Activated CD8-positive, alpha-beta memory T cell treated with anti-CD3 and anti-CD28 coated beads, Interleukin-2, amount 10 ng/mL, durations not matched to agents 7 days and 5 days (primary cell): ENCODE data around the gene HERPUD1. TPM values are rescaled to one million over a fixed set of nuclear protein-coding genes. Genes with fewer than 3 reads are reported as not detected.
A peak's percentile ranks its signal among the peaks of the same experiment; 100 is the strongest.
"Not testable (repeated sequence)": the region's sequence is repeated elsewhere in the genome, so short reads cannot be mapped to it uniquely, and the experiment has no call there.

Experiments
- ATAC-seq: fragments of 150-1000 bp; cut with Tn5 transposase; one replicate; pipeline ENCODE4 v1.10.0; 2021; ENCODE audit warnings: moderate library complexity
- CTCF ChIA-PET: fragments of 350-600 bp; sonication (Branson Sonifier 250); formaldehyde crosslinking; loops from one replicate; lab custom pipeline; 2021; ENCODE audit warnings: antibody characterized with exemption; lab: Charles Lee
- DNase-seq: peaks from one replicate; pipeline ENCODE4 v3.0.0-alpha.2; 2020
- H3K27ac Mint-ChIP-seq: one replicate; pipeline ENCODE4 v1.8.0; 2021; ENCODE audit warnings: mild to moderate bottlenecking, mixed read lengths
- H3K27me3 Mint-ChIP-seq: one replicate; pipeline ENCODE4 v1.8.0; 2021; ENCODE audit warnings: mixed read lengths
- H3K36me3 Mint-ChIP-seq: one replicate; pipeline ENCODE4 v1.8.0; 2021; ENCODE audit warnings: mild to moderate bottlenecking, mixed read lengths
- H3K4me1 Mint-ChIP-seq: one replicate; pipeline ENCODE4 v1.8.0; 2021; ENCODE audit warnings: mixed read lengths
- H3K4me3 Mint-ChIP-seq: one replicate; pipeline ENCODE4 v1.8.0; 2021; ENCODE audit warnings: mild to moderate bottlenecking, moderate library complexity, mixed read lengths
- H3K9me3 Mint-ChIP-seq: one replicate; pipeline ENCODE4 v1.8.0; 2022; ENCODE audit warnings: low read depth, mixed read lengths
- total RNA-seq, 2 experiments: library from RNA; stranded (reverse); gene quantifications; one replicate each; pipeline ENCODE4 v1.2.3, GENCODE V29; 2021

The HERPUD1 gene
- total RNA-seq, 2 experiments from 2014 or later: 127 to 149 TPM

GRCh38 chr16:56973294-56973689 lies 41.4 kb downstream of the HERPUD1 start:
- Mint-ChIP-seq H3K27me3 (no peaks in the 10 kb centered on the region), H3K4me1 (peaks cover 11% of the 10 kb centered on the region), H3K4me3 (no peak overlapping the region), H3K27ac (no peak overlapping the region), H3K9me3 (no peaks in the 10 kb centered on the region), H3K36me3 (no peaks in the 10 kb centered on the region)
- CTCF ChIA-PET: interaction anchor here (0.9 to 6.3 kb wide), 4 partner anchors 8 to 20 kb away, joined by 3 to 59 read pairs (median 4); no protein-coding TSS in a partner anchor
- no peak for ATAC-seq
- no peak for DNase-seq

- not testable (repeated sequence) for H3K9me3 Mint-ChIP-seq, ATAC-seq, H3K27ac Mint-ChIP-seq, H3K36me3 Mint-ChIP-seq, H3K27me3 Mint-ChIP-seq, H3K4me3 Mint-ChIP-seq, DNase-seq
- CTCF ChIA-PET: interaction anchor here (1.1 to 6.3 kb wide), 2 partner anchors 9 kb away, joined by 3 to 59 read pairs; no protein-coding TSS in a partner anchor
- peaks cover 11% of the 10 kb centered on the region for H3K4me1 Mint-ChIP-seq
Observed at GRCh38 chr16:56973899-56974298, 42.0 kb downstream of the HERPUD1 start.

GRCh38 chr16:56974549-56975300 lies 42.8 kb downstream of the HERPUD1 start:
- no peak overlapping the region for H3K27ac Mint-ChIP-seq
- no peak overlapping the region for H3K4me3 Mint-ChIP-seq
- ATAC-seq: no peak
- H3K4me1 Mint-ChIP-seq: peaks cover 11% of the 10 kb centered on the region
- H3K36me3 Mint-ChIP-seq: no peaks in the 10 kb centered on the region
- DNase-seq: no peak
- CTCF ChIA-PET: interaction anchor here (1.5 to 6.3 kb wide), 2 partner anchors 10 to 118 kb away, joined by 4 to 59 read pairs; partner anchors contain the start of gene CPNE2
- no peaks in the 10 kb centered on the region for H3K9me3 Mint-ChIP-seq
- H3K27me3 Mint-ChIP-seq: no peaks in the 10 kb centered on the region

- Mint-ChIP-seq H3K27me3 (no peaks in the 10 kb centered on the region), H3K4me1 (peaks cover 15% of the 10 kb centered on the region), H3K9me3 (no peaks in the 10 kb centered on the region), H3K27ac (no peak overlapping the region), H3K4me3 (no peak overlapping the region), H3K36me3 (peaks cover 2% of the 10 kb centered on the region)
- DNase-seq: no peak
- ATAC-seq: no peak
- CTCF ChIA-PET: interaction anchor here (1.5 to 6.3 kb wide), 2 partner anchors 11 to 117 kb away, joined by 4 to 59 read pairs; partner anchors contain the start of gene CPNE2
Observed at GRCh38 chr16:56975714-56976113, 43.8 kb downstream of the HERPUD1 start.

GRCh38 chr16:56977216-56977615 lies 45.3 kb downstream of the HERPUD1 start:
- no peak overlapping the region for H3K27ac Mint-ChIP-seq
- no peaks in the 10 kb centered on the region for H3K9me3 Mint-ChIP-seq
- H3K27me3 Mint-ChIP-seq: no peaks in the 10 kb centered on the region
- DNase-seq: no peak
- peaks cover 11% of the 10 kb centered on the region for H3K36me3 Mint-ChIP-seq
- peaks cover 29% of the 10 kb centered on the region for H3K4me1 Mint-ChIP-seq
- no peak overlapping the region for H3K4me3 Mint-ChIP-seq
- CTCF ChIA-PET: interaction anchor here (0.9 to 6.3 kb wide), 3 partner anchors 11 to 18 kb away, joined by 3 to 59 read pairs (median 3); no protein-coding TSS in a partner anchor
- ATAC-seq: no peak

- Mint-ChIP-seq H3K4me1 (peaks cover 33% of the 10 kb centered on the region), H3K36me3 (peaks cover 16% of the 10 kb centered on the region), H3K27me3 (no peaks in the 10 kb centered on the region), H3K4me3 (no peak overlapping the region), H3K9me3 (no peaks in the 10 kb centered on the region), H3K27ac (no peak overlapping the region)
- DNase-seq (no peak), ATAC-seq (no peak)
- CTCF ChIA-PET: interaction anchor here (0.9 to 6.3 kb wide), 3 partner anchors 13 to 89 kb away, joined by 3 to 59 read pairs (median 3); no protein-coding TSS in a partner anchor
Observed at GRCh38 chr16:56977823-56978430, 46.0 kb downstream of the HERPUD1 start.

GRCh38 chr16:56980201-56980535 lies 48.2 kb downstream of the HERPUD1 start:
- no peaks in the 10 kb centered on the region for H3K9me3 Mint-ChIP-seq
- ATAC-seq (no peak), DNase-seq (no peak)
- no peak overlapping the region for H3K27ac Mint-ChIP-seq
- CTCF ChIA-PET: interaction anchor here (1.2 to 1.4 kb wide), 4 partner anchors 10 to 44 kb away, joined by 3 to 5 read pairs (median 4); no protein-coding TSS in a partner anchor
- H3K4me3 Mint-ChIP-seq: no peak overlapping the region
- H3K27me3 Mint-ChIP-seq: no peaks in the 10 kb centered on the region
- H3K4me1 Mint-ChIP-seq: peaks cover 41% of the 10 kb centered on the region
- peaks cover 29% of the 10 kb centered on the region for H3K36me3 Mint-ChIP-seq

GRCh38 chr16:56980792-56981724 lies 49.1 kb downstream of the HERPUD1 start:
- Mint-ChIP-seq H3K27me3 (no peaks in the 10 kb centered on the region), H3K4me1 (peaks cover 45% of the 10 kb centered on the region), H3K27ac (no peak overlapping the region), H3K36me3 (peaks cover 29% of the 10 kb centered on the region), H3K9me3 (no peaks in the 10 kb centered on the region), H3K4me3 (no peak overlapping the region)
- no peak for DNase-seq
- CTCF ChIA-PET: interaction anchor here (1.2 to 1.4 kb wide), 3 partner anchors 11 to 17 kb away, joined by 4 to 5 read pairs (median 5); no protein-coding TSS in a partner anchor
- ATAC-seq: no peak

GRCh38 chr16:56981729-56982271 lies 49.9 kb downstream of the HERPUD1 start:
- Mint-ChIP-seq H3K27ac (no peak overlapping the region), H3K4me1 (peaks cover 46% of the 10 kb centered on the region), H3K9me3 (no peaks in the 10 kb centered on the region), H3K4me3 (no peak overlapping the region), H3K36me3 (peaks cover 29% of the 10 kb centered on the region), H3K27me3 (no peaks in the 10 kb centered on the region)
- DNase-seq (no peak), ATAC-seq (no peak)
- CTCF ChIA-PET: interaction anchor here (1.2 to 8.7 kb wide), 2 partner anchors 8 to 16 kb away, joined by 3 to 75 read pairs; no protein-coding TSS in a partner anchor

GRCh38 chr16:56982695-56983094 lies 50.8 kb downstream of the HERPUD1 start:
- H3K4me3 Mint-ChIP-seq: no peak overlapping the region
- peaks cover 32% of the 10 kb centered on the region for H3K36me3 Mint-ChIP-seq
- no peak overlapping the region for H3K27ac Mint-ChIP-seq
- DNase-seq (no peak), ATAC-seq (no peak)
- no peaks in the 10 kb centered on the region for H3K27me3 Mint-ChIP-seq
- H3K4me1 Mint-ChIP-seq: peaks cover 54% of the 10 kb centered on the region
- CTCF ChIA-PET: interaction anchor here (1.1 to 8.7 kb wide), 3 partner anchors 9 to 44 kb away, joined by 3 to 75 read pairs (median 3); no protein-coding TSS in a partner anchor
- no peaks in the 10 kb centered on the region for H3K9me3 Mint-ChIP-seq

- CTCF ChIA-PET: interaction anchor here (1.1 to 8.7 kb wide), 5 partner anchors 10 to 59 kb away, joined by 3 to 75 read pairs (median 5); no protein-coding TSS in a partner anchor
- ATAC-seq: no peak
Observed at GRCh38 chr16:56983211-56983751, 51.3 kb downstream of the HERPUD1 start.

GRCh38 chr16:56984639-56985038 lies 52.7 kb downstream of the HERPUD1 start:
- Mint-ChIP-seq H3K4me1 (peaks cover 61% of the 10 kb centered on the region), H3K27ac (peak overlapping the region; percentile 21), H3K36me3 (peaks cover 36% of the 10 kb centered on the region), H3K4me3 (no peak overlapping the region), H3K27me3 (no peaks in the 10 kb centered on the region), H3K9me3 (no peaks in the 10 kb centered on the region)
- CTCF ChIA-PET: interaction anchor here (0.9 to 8.7 kb wide), 4 partner anchors 19 to 57 kb away, joined by 3 to 75 read pairs (median 6); no protein-coding TSS in a partner anchor
- DNase-seq (no peak), ATAC-seq (no peak)

More at GRCh38 chr16:56983211-56983751, 51.3 kb downstream of the HERPUD1 start:
- H3K27ac Mint-ChIP-seq: no peak overlapping the region
- no peaks in the 10 kb centered on the region for H3K9me3 Mint-ChIP-seq
- no peaks in the 10 kb centered on the region for H3K27me3 Mint-ChIP-seq
- H3K36me3 Mint-ChIP-seq: peaks cover 32% of the 10 kb centered on the region
- H3K4me1 Mint-ChIP-seq: peaks cover 59% of the 10 kb centered on the region
- H3K4me3 Mint-ChIP-seq: no peak overlapping the region
- DNase-seq: no peak
